IPS-11a (cell line): ENCODE results near the gene OR51V1.
"Not testable (repeated sequence)": the region's sequence is repeated elsewhere in the genome, so short reads cannot be mapped to it uniquely, and the experiment has no call there.

ENCODE experiments used
- H3K4me3 ChIP-seq: one replicate; pipeline ENCODE4 v1.5.1; 2013; ENCODE audit warnings: low read depth, low read length, control low read depth

The OR51V1 gene

GRCh38 chr11:5200582-5200981 is at the start of gene OR51V1:
Gene OR51V1 (minus strand): TSS chr11:5200682. CDS start chr11:5200682, 0 bp downstream.
- H3K4me3 ChIP-seq = no peak within 1 kb of the TSS

- not testable (repeated sequence) for H3K4me3 ChIP-seq
Observed at GRCh38 chr11:5249807-5250396, 49.4 kb upstream of the OR51V1 start, which contains the start of gene HBG1. Gene HBG1 (minus strand): TSS chr11:5249857. CDS start chr11:5249804, 53 bp downstream.

- not testable (repeated sequence) for H3K4me3 ChIP-seq
Observed at GRCh38 chr11:5248498-5248897, 48.0 kb upstream of the OR51V1 start.

- H3K4me3 ChIP-seq = no peak overlapping the region
Observed at GRCh38 chr11:5247472-5248192, 47.1 kb upstream of the OR51V1 start.

- no peak overlapping the region for H3K4me3 ChIP-seq
Observed at GRCh38 chr11:5246772-5247471, 46.4 kb upstream of the OR51V1 start.

GRCh38 chr11:5245155-5245554 is 44.7 kb upstream of the OR51V1 start:
- H3K4me3 ChIP-seq = no peak overlapping the region

- H3K4me3 ChIP-seq = no peak overlapping the region
Observed at GRCh38 chr11:5243816-5244180, 43.3 kb upstream of the OR51V1 start.

GRCh38 chr11:5242933-5243815 is 42.7 kb upstream of the OR51V1 start:
- H3K4me3 ChIP-seq = no peak overlapping the region

- no peak overlapping the region for H3K4me3 ChIP-seq
Observed at GRCh38 chr11:5242208-5242607, 41.7 kb upstream of the OR51V1 start.

GRCh38 chr11:5241458-5241857 is 41.0 kb upstream of the OR51V1 start:
- H3K4me3 ChIP-seq = no peak overlapping the region

GRCh38 chr11:5240458-5240857 is 40.0 kb upstream of the OR51V1 start:
- H3K4me3 ChIP-seq = no peak overlapping the region

- no peak overlapping the region for H3K4me3 ChIP-seq
Observed at GRCh38 chr11:5240056-5240455, 39.6 kb upstream of the OR51V1 start.

GRCh38 chr11:5239046-5239445 is 38.6 kb upstream of the OR51V1 start:
- no peak overlapping the region for H3K4me3 ChIP-seq

GRCh38 chr11:5238486-5238885 is 38.0 kb upstream of the OR51V1 start:
- no peak overlapping the region for H3K4me3 ChIP-seq

GRCh38 chr11:5237420-5237819 is 36.9 kb upstream of the OR51V1 start:
- no peak overlapping the region for H3K4me3 ChIP-seq

- H3K4me3 ChIP-seq = no peak overlapping the region
Observed at GRCh38 chr11:5235364-5236095, 35.0 kb upstream of the OR51V1 start.

GRCh38 chr11:5234381-5234834 is 33.9 kb upstream of the OR51V1 start, which contains the start of gene HBD:
Gene HBD (minus strand): TSS chr11:5234483. CDS start chr11:5234433, 50 bp downstream.
- no peak within 1 kb of the TSS for H3K4me3 ChIP-seq

GRCh38 chr11:5233307-5233706 is 32.8 kb upstream of the OR51V1 start:
- H3K4me3 ChIP-seq = no peak overlapping the region

GRCh38 chr11:5232821-5233220 is 32.3 kb upstream of the OR51V1 start:
- no peak overlapping the region for H3K4me3 ChIP-seq

GRCh38 chr11:5232176-5232575 is 31.7 kb upstream of the OR51V1 start:
- no peak overlapping the region for H3K4me3 ChIP-seq
